ENCODE results near the gene KRT36. TPM values are rescaled to one million over a fixed set of nuclear protein-coding genes. Genes with fewer than 3 reads are reported as not detected.

The KRT36 gene
- total RNA-seq, 1 donor from 2014 or later: not detected

DNA sequence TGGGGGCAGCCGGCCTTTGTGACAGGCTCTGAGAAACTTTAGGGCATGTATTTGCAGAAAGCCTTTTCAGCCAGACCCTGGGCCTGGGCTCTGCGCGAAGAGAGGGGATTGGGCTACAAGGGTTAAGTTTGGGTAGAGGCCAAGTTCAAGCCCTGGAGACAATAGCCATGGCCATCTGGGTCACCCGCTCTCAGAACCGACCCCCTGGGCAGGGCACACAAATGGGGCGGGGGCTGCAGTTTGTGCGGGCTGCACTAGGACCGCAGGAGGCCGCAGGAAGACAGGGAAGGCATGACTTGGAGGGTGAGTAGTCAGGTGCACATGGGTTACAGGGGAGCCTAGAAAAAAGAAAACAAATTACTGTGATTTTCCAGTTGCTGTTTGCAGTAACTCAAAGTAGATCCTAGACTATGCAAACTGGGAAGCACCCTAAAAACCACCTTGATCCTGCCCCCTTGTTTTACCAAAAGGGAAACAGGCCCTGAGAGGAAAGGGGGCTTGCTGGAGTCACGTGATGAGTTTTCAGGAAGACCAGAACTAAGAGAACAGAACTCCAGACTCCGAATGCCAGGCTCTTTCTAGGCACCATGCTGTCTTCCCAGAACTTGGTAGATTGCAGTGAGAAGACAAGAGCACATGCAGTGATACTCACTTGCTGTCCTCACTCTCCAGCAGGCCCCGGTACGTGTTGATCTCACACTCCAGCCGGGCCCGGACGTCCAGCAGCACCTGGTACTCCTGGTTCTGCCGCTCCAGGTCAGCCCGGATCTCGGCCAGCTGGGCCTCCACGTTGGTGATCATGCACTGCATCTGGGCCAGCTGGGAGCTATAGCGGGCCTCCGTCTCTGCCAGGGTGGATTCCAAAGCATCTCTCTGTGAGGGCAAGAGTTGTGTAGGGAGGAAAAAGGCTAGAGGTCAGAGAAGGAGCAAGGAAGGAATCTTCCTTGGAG lies 12.6 kb downstream of the KRT36 start:
- DNase-seq: no peak

DNA sequence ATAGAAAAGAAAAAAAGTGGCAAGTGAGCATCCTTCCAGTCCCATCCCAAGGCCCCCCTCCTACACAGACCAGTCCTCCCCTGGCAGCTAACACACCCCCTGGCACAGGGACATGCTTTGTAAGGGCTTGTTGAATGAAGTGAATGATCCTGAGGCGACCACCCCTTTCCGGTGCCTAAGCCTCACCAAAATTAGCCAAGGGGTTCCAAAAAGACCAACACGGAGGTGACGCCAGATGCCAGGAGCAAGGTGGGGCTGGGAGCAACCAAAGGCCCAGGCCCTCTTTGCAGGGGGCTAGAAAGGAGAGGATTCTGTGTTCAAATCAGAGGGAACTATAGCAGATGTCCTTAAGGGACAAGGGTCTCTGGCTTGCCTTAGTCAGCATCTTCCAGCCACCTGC lies 14.3 kb downstream of the KRT36 start:
- no peak for DNase-seq

DNA sequence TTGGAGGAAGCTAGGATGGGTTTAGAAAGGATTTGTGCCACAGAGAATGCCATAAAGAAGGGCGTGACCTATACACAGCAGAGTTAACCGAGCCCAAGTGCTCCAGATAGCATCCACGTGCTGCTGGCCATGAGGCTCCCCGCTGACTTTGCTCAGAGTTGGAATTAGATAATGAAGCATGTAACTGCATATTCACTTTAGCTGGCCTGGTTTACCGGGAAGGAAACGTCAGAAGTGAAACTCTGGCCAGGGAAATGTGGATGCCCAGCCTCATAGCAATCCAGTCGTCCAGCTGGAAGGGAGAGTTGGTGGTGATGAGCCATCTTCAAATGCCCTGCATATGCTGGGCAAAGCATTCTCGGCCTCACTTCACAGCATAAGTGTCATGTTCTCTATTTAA lies 14.8 kb downstream of the KRT36 start:
- no peak for DNase-seq

DNA sequence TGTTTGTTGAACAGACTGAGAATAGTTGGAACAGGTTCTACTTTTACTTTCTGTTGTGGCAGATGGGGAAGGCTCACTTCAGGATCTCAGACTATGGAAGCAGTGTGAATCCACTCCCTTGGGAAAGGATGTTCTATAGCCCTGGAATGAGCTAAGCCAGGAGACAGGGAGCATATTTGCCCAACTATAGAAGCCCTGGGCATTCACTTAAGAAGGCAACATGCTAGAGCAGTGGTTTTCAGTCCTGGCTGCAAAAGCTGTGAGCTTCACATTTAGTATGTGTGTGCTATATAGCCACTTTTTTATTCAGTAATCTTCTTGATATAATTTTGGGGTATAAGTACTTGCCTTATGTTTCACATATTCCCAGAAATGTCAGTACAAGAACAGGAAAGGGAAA lies 21.4 kb downstream of the KRT36 start:
- no peak for DNase-seq

DNA sequence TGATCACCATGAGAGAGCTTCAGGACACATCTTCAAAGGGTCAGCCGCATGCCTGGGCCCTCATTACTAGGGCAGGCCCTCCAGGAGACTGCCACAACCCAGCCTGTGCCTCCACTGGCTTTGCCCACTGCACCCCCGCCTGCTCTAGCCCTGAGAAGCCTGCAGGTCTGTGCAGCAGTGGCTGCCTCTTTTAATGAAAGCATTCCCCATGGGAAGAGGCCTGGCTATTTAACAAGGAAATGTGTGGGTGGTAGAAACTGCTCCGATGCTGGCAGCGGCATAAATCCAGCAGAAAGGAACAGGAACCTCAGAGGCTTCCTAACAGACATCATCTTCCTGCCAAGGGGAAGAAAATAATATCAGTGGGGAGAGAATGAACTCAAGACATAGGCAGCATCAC lies 22.1 kb downstream of the KRT36 start:
- no peak for DNase-seq

DNA sequence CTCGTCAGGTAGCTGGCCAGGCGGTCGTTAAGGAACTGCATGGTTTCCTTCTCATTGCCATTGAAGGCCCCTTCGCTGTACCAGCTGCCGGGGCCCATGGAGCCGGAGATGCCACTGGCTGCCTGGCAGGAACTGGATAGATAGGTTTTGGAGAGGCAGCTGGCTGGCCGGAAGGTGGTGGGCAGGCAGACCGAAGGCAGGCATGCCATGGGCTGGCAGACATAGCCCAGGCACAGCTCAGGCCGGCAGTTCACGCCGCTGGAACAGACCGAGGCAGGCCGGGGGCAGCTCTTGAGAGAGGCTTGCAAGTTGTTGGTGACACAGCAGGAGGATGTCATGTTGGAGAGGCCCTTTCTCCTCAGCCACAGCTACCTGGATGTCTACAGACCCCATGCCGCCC lies 22.7 kb downstream of the KRT36 start, which contains the start of gene KRT32:
Gene KRT32 (minus strand): TSS at position 399 of the 400 bp plus-strand sequence. CDS start 61 bp downstream, at position 338.
- DNase-seq: no peak

DNA sequence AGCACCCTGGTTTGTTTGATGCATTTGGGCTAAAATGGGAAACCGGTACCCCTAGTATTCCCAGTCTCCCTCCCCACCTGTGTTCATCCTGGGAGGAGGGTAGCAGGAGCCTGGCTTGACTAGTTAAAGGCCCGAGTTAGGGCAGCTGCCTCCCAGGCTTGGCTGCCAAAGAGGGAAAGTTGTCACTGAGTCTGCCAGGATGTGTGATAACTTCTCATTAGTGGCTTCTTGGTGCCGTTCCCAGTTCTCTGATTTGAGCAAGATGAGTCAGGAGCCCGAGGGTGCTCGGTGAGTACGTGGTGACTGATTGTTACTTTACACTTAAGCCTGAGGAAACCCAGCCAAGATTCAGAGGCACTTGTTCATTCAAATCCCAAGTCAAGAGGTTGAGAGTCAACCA lies 25.0 kb downstream of the KRT36 start:
- peak; percentile 69 for DNase-seq

DNA sequence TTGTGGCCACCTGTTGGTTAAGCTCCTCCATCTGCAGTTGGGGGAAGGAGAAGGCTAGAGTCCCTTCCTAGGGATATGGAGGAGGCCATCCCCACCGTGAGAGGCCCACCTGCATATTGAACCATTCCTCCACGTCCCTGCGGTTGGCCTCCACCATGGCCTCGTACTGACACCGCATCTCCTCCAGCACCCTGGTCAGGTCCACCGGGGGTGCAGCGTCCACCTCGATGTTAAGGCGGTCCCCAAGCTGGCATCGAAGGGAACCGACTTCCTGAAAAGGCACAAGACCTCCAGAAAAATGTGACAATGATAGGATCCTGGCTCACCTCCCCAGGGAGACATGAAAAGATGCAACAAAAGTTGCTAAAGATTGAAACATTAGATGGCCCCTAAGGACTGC lies 25.5 kb downstream of the KRT36 start:
- DNase-seq: no peak

DNA sequence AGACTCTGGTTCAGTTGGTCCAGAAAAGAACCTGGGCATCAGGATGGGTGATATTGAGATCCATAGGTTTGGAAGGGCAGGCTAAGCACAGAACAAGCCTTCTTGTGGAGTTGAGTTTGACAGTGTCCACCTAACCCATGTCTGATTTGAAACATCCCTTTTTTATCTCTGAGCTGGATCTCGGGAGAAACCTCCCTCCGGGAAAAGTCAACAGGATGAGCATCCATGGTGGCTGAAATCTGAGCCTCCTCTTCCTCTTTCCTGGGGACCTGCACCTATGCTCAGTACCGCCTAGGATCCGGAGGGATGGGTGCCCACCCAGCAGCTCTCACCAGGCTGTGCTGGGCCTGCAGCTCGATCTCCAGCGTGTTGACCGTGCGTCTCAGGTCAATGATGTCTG lies 26.0 kb downstream of the KRT36 start:
- no peak for DNase-seq

DNA sequence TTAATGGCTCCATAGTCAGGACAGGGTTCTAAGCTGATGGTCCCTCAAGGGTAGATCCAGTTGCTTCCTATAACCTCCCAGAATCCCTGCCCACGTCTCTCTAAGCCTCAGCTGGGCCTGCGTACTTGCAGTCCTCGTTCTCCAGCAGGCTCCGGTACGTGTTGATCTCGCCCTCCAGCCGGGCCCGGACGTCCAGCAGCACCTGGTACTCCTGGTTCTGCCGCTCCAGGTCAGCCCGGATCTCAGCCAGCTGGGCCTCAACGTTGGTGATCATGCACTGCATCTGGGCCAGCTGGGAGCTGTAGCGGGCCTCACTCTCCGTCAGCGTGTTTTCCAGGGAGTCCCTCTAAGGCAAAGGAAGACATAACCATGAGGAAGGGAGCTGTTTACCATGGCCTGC lies 27.0 kb downstream of the KRT36 start:
- DNase-seq: no peak

DNA sequence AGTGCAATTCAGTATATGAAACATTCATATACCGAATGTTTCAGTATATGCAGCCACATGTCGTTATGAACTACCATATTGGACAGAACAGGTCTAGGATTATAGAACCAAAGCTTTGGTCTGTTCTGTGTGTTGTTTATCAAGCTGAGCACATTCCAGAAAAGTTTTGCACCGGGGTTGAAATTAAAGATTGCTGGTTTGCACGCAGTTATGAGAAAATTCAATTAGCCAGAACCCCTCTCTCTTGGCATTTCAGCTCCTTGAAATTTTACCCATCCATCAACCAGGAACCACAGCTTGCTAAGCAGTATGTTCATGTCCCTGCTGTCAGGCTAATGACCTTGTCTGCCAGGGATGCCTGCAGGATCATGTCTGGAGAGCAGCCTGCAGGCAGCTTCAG lies 32.0 kb downstream of the KRT36 start:
- DNase-seq: no peak

DNA sequence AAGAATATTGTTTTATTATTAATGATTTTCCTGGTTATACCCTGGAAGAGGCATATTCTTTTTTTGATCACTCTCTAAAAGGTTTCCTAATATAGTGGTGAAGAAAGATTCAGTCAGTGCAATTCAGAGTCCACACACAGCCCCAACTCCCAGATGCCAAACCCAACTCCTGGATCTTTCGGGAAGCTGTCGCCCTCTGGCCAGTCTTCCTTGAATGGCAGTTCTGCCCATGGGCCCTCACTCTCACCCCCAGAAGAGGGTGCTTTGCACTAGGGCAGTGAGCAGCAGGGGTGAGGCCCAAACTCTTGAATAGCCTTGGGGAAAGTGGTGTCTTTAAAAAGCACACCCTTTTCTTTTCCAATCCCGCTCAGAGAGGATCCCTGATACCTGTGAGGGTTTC lies 33.5 kb downstream of the KRT36 start:
- no peak for DNase-seq

DNA sequence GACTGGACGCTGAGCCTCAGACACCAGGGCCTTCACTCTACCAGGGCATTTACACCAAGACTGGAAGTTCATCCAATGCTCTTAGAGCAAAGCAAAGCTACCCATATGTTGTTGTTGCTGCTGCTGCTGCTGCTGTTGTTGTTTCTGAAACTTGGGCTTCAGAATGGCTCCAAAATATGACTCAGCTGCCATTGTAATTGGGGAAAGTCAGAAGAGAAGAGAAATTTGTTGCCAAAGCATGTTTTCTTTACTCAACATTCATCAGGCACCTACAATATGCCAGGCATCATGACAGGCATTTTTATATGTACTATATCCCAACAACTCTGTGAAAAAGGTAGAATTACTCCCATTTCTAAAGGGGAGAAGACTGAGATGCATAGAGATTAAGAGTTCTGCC lies 34.5 kb downstream of the KRT36 start:
- DNase-seq: no peak

DNA sequence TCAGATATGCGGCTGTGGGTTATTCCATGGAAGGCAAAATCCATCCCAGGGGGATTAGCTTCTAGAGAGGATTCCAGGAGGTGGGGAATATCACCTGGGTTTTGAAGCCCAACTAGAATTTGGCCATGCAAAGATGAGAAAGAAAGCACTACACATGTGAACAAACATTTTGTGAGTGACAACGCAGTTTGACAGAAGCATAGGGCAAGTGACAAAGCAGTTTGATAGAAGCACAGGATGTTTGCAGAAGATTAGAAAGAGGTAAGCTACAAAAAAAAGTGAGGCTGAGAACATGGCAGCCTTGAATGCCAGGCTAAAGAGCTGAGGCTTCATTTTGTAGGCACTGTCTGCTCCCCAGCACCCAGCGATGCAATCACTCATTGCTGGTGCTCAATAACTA lies 36.6 kb downstream of the KRT36 start:
- no peak for DNase-seq

DNA sequence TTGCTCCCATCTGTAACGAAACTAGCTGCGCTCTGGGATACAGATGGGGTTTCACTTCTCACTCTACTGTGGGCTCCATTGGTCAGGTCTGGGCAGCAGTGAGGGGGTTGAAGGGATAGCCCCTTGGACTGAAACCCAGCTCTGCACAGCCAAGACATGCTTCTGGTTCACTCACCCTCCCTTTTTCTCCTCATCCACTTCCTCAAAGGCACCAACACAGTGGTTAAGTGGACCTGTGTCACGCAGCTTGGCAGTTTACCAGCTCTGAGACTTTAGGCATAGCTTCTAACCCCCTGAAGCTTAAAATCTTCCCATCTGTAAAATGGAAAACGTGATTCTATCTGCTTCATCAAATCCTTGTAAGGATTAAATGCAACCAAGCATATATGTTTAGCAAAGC lies 37.4 kb downstream of the KRT36 start:
- no peak for DNase-seq

DNA sequence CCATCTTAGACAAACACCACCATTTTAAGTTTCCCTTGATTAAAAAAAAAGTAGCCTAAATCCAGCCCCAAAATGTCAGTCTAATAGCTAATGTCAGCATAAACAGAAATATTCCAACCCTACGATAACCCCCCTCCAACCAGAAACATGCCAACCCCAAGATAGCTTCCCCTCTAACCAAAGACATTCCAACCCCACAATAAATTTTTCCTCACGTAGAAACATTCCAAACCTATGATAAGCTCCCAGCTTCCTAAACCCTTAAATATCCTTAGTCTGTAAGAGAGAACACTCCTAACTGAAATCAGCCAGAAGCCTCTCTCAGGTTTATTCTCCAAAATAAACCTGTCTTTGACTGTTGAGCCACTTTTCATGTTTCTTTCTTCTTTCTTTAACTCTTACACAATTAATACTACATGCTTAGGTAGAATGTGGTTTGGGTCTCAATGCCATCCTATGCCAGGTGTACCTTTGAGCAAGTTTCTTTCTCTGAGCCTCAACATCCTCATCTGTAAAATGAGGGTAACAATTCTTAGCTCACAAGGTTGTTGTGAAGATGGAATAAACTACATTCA lies 38.5 kb downstream of the KRT36 start:
- DNase-seq: no peak

DNA sequence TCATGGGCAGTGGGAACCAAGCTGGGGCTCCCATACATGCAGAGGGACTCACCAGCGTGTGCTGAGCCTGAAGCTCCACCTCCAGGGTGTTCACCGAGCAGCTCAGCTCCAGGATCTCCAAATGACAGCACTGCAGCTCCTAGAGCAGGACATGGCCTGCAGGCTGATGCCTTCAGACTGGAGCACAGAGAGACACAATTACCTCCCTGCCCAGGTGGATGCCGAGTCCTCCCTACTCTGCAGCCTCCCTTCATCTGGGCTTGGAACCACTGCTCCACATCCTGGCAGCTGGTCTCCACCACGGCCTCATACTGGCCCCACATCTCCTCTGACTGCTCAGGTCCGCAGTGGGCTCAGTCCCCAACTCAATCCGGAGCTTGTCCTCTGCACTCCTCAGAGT lies 40.7 kb downstream of the KRT36 start:
- no peak for DNase-seq

DNA sequence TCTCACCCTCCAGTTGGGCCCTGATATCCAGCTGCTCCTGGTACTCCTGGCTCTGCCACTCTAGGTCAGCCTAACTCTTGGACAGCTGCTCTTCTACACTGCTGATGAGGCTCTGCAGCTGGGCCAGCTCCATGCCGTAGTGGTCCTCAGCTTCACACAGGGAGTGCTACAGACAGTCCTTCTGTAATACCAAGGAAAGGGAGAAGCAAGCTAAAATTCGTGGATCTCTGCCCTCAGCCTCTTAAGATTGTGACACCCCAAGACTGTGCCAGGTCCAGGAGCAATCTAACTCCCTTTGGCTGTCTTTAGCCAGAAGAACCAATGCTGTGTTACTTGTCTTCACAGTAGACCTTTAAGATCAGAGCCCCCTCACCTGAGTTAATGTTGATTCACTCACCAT lies 41.2 kb downstream of the KRT36 start:
- no peak for DNase-seq

DNA sequence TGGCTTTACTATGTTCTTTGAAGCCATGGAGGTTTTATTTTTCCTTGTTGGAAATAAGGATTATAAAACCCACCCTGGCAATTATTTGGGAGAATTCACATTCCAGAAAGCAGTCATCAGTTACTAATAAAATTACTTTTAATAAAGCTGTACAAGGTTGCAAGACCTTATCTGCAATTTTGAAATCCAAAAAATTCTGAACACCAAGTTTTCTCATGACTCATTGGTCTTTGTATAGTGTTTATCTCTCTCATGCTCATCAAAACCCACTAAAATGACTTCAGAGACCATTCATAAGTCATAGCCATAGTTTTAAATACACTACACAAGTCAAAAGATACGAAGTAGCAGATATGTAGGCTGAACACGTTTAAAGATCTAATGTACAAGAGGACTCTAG lies 42.9 kb downstream of the KRT36 start:
- no peak for DNase-seq

DNA sequence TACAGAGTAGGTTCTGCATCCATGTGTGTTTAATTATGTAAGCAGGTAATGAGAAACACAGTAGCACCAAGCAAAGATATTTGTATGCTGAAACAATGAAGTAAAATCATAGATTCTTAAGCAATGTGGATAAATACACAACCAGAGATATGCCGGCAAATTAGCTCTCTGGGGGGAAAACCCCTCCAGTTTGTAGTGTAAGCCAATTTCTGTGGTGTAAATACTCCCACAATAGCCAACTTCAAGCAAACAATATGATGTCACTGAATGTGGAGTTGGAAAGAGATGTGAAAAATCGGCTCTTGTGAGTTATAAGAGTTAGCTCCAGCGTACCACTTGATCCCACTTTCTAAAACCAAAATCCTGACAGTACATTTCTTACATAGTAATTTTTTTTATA lies 45.1 kb downstream of the KRT36 start:
- no peak for DNase-seq

DNA sequence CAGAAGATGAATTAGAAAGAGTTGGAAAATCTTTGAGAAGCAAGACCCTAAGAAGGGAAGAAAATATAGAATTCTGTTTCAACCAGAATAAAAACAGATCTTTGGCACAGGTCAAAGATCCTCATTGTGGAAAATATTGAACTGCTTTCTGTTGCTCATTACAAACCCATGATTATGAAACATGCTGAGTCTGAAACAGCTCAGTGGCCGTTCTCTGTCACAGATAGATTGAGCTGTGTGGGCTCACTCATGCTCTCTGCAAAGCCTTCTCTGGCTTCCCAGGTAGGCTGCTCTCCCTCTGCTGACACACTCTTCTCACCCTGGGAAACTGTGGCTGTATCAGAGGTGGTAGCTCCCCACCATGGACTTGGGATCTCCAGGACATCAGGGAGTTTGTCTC lies 45.5 kb downstream of the KRT36 start:
- no peak for DNase-seq

DNA sequence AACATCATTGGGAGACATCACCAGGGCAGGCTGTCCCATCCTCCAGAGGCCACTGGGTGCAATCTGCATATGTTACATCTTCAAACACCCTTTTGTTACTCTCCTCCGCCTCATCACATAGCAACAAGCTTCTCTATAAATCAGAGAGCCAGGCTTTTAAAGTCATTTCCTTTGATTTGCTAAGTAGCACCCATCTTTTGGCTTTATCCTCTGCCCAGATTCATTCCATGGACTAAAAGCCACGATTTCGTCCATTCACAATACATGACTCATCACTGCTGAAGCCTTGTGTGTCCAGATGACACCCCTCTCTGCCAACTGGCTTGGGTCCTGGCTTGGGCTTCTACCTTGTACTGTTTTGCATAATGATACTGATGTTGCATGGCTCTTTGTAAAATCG lies 47.0 kb downstream of the KRT36 start:
- no peak for DNase-seq

DNA sequence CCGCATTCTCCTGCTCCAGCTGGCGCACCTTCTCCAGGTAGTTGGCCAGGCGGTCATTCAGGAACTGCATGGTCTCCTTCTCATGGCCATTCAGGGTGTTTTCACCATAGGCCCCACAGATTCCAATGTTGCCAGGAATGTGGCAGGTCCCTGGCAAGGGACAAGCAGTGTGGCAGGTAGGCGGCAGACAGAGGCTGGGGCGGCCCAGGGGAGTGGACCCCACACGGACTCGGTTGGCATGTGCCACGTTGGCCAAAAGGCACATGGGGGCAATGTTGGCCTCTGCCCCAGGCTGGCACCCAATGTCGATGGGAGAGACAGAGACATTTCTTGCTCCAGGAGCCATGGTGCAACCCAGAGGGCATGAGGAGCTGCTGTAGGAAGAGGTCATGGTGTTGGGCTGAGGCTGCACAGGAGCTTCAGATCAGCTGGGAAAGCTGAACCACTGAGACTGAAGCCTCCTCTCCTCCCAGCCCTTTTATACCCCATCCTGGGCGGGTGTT lies 49.1 kb downstream of the KRT36 start, which contains the start of gene KRT38:
Gene KRT38 (minus strand): TSS at position 453 of the 503 bp plus-strand sequence. CDS start 62 bp downstream, at position 391.
- no peak for DNase-seq

DNA sequence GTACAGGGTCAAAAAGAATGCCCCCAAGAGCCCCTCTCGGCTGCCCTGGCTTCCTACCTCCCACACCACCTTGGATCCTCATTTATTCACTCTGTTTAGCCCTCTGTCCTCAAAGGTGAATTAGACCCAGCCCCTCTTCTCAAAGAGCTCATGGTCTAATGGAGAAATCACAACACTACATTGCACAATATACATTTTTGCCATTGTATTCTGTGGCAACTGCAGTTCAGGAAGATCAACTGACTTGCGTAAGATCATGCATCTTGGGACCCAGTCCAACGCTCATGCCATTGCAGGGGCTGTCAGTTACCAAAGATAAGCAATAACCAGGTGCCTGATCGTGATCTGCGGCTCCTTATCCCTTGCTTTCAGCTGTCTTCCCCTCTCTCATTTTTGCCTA lies 50.3 kb downstream of the KRT36 start:
- no peak for DNase-seq

Measured in tongue (tissue), 2 donors.